ENCODE results near the gene USH1G. TPM values are rescaled to one million over a fixed set of nuclear protein-coding genes. Genes with fewer than 3 reads are reported as not detected.

Gene USH1G
- total RNA-seq, 1 donor from 2014 or later: 0.18 TPM

DNA sequence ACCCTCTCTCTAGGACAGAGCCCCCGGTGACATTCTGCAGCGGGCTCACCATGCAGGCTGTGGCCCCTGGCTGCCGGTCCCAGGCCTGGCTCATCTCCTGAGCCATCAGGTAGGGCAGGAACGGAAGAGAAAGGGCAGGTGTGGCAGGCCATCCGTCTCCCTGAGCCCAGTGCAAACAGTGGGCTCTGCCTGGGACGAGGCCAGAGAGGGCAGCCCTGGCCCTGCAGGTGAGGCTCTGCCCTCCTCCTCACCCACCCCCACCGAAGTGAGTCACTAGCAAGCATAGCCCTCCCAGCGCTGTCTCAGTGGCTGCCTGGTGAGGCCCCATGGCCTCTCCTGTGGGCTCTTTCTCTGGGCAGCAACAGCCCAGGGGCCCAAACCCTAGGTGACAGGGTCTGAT lies 27.2 kb upstream of the USH1G start:
- H3K27ac Mint-ChIP-seq (ENCODE audit: unreplicated experiment): no peak overlapping the region
- TF ChIP-seq, protein P1, sequence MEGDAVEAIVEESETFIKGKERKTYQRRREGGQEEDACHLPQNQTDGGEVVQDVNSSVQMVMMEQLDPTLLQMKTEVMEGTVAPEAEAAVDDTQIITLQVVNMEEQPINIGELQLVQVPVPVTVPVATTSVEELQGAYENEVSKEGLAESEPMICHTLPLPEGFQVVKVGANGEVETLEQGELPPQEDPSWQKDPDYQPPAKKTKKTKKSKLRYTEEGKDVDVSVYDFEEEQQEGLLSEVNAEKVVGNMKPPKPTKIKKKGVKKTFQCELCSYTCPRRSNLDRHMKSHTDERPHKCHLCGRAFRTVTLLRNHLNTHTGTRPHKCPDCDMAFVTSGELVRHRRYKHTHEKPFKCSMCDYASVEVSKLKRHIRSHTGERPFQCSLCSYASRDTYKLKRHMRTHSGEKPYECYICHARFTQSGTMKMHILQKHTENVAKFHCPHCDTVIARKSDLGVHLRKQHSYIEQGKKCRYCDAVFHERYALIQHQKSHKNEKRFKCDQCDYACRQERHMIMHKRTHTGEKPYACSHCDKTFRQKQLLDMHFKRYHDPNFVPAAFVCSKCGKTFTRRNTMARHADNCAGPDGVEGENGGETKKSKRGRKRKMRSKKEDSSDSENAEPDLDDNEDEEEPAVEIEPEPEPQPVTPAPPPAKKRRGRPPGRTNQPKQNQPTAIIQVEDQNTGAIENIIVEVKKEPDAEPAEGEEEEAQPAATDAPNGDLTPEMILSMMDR (IDR thresholded peaks at IDR 0.05; ENCODE audit: unreplicated experiment): no peak
- peaks cover 14% of the 10 kb centered on the region for H3K36me3 Mint-ChIP-seq (ENCODE audit: low read depth, unreplicated experiment)
- no peak overlapping the region for H3K4me3 Mint-ChIP-seq (ENCODE audit: unreplicated experiment)
- H3K9me3 Mint-ChIP-seq (ENCODE audit: unreplicated experiment): no peaks in the 10 kb centered on the region
- peaks cover 19% of the 10 kb centered on the region for H3K27me3 Mint-ChIP-seq (ENCODE audit: unreplicated experiment)
- H3K4me1 Mint-ChIP-seq (ENCODE audit: unreplicated experiment): no peaks in the 10 kb centered on the region
- DNase-seq (ENCODE audit: low spot score): no peak

DNA sequence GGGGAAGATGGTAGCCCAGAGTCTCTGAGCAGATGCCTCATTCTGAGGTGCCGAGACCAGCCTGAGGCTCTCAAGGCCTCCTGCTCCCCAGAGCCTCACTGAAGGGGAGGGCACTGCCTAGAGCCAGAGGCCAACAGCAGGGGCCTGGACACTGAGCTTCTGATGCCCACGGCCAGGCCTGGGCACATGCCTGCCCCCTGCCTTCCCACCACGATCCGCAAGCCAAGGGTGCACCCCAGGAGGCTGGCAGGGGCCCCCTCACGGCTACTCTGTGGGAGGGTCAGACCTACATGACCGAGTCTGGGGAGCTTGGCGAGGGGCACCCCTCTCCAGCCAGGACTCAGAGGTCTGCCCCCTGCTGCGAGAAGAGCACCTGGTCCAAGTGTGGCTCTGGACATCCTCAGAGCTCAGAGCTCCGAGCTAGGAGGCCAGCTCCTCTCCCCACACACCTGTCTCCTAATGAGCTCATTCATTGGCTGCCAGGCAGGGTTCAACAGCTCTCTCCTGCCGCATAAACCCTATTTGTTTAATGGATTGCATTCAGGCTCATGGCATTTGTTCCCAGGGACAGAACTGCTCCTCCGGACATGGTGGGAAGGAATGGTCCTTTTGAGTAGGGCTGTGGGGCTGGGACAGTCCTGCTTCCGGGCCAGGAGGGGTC lies 26.5 kb upstream of the USH1G start:
- TF ChIP-seq, protein P1 (IDR thresholded peaks at IDR 0.05; ENCODE audit: unreplicated experiment): no peak
- Mint-ChIP-seq H3K27ac (ENCODE audit: unreplicated experiment) (no peak overlapping the region), H3K27me3 (ENCODE audit: unreplicated experiment) (peaks cover 21% of the 10 kb centered on the region)

DNA sequence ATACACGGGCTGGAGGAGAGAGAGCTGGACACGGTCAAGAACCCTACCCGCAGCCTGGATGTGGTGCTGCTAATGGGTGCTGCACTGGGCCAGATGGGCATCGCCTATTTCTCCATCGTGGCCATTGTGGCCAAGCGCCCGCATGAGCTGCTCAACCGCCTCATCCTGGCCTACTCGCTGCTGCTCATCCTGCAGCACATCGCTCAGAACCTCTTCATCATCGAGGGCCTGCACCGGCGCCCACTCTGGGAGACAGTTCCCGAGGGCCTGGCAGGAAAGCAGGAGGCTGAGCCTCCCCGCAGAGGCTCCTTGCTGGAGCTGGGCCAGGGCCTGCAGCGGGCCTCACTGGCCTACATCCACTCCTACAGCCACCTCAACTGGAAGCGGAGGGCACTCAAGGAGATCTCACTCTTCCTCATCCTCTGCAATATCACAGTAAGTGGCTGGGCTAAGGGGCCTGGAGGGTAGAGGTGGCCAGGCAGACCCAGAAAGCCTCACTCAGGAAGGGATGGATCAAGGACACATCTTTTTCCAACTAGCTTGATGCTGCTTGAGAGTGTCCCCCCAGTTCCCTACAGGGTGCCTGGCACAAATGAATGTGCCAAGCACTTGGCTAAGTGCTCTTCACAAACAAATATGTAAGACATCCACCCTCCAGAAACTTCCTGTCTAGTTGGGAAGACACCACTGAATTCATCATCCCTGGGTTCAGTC lies 24.1 kb upstream of the USH1G start:
- peaks cover 23% of the 10 kb centered on the region for H3K27me3 Mint-ChIP-seq (ENCODE audit: unreplicated experiment)
- no peak overlapping the region for H3K27ac Mint-ChIP-seq (ENCODE audit: unreplicated experiment)
- H3K4me3 Mint-ChIP-seq (ENCODE audit: unreplicated experiment): no peak overlapping the region
- H3K9me3 Mint-ChIP-seq (ENCODE audit: unreplicated experiment): no peaks in the 10 kb centered on the region
- TF ChIP-seq, protein P1 (IDR thresholded peaks at IDR 0.05; ENCODE audit: unreplicated experiment): no peak
- H3K4me1 Mint-ChIP-seq (ENCODE audit: unreplicated experiment): peaks cover 4% of the 10 kb centered on the region
- no peak for DNase-seq (ENCODE audit: low spot score)
- H3K36me3 Mint-ChIP-seq (ENCODE audit: low read depth, unreplicated experiment): no peaks in the 10 kb centered on the region

More for the DNA sequence above, 26.5 kb upstream of the USH1G start:
- no peak for DNase-seq (ENCODE audit: low spot score)
- no peaks in the 10 kb centered on the region for H3K4me1 Mint-ChIP-seq (ENCODE audit: unreplicated experiment)
- H3K4me3 Mint-ChIP-seq (ENCODE audit: unreplicated experiment): no peak overlapping the region
- H3K36me3 Mint-ChIP-seq (ENCODE audit: low read depth, unreplicated experiment): peaks cover 9% of the 10 kb centered on the region
- no peaks in the 10 kb centered on the region for H3K9me3 Mint-ChIP-seq (ENCODE audit: unreplicated experiment)

DNA sequence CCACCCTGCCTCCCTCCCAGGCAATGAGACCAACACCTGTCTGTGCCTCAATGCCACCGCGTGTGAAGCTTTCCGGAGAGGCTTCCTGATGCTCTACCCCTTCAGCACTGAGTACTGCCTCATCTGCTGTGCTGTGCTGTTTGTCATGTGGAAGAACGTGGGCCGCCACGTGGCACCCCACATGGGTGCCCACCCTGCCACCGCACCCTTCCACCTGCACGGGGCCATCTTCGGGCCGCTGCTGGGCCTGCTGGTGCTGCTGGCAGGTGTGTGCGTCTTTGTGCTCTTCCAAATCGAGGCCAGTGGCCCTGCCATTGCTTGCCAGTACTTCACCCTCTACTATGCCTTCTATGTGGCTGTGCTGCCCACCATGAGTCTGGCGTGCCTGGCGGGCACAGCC lies 23.6 kb upstream of the USH1G start:
- H3K4me3 Mint-ChIP-seq (ENCODE audit: unreplicated experiment): no peak overlapping the region
- no peak for DNase-seq (ENCODE audit: low spot score)
- peaks cover 23% of the 10 kb centered on the region for H3K27me3 Mint-ChIP-seq (ENCODE audit: unreplicated experiment)
- H3K27ac Mint-ChIP-seq (ENCODE audit: unreplicated experiment): no peak overlapping the region
- TF ChIP-seq, protein P1 (IDR thresholded peaks at IDR 0.05; ENCODE audit: unreplicated experiment): no peak
- H3K4me1 Mint-ChIP-seq (ENCODE audit: unreplicated experiment): peaks cover 4% of the 10 kb centered on the region
- H3K36me3 Mint-ChIP-seq (ENCODE audit: low read depth, unreplicated experiment): no peaks in the 10 kb centered on the region
- H3K9me3 Mint-ChIP-seq (ENCODE audit: unreplicated experiment): no peaks in the 10 kb centered on the region

DNA sequence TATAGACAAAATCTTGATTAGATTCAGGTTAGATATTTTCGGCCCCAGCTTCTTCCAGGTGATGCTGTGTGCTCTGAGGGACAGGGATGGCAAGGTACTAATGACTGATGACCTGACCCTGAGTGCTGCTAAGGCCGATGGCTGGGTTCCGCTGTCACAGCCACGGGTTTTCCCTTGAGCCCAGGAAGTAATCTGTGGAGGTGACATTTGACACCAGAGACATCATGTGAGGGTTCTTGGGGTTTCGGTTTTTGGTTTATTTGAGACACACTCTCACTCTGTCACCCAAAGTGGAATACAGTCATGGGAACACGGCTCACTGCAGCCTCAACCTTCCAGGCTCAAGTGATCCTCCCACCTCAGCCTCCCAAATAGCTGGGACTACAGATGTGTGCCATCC lies 22.5 kb upstream of the USH1G start:
- H3K36me3 Mint-ChIP-seq (ENCODE audit: low read depth, unreplicated experiment): no peaks in the 10 kb centered on the region
- no peak overlapping the region for H3K27ac Mint-ChIP-seq (ENCODE audit: unreplicated experiment)
- no peak for DNase-seq (ENCODE audit: low spot score)
- peaks cover 23% of the 10 kb centered on the region for H3K27me3 Mint-ChIP-seq (ENCODE audit: unreplicated experiment)
- no peak overlapping the region for H3K4me3 Mint-ChIP-seq (ENCODE audit: unreplicated experiment)
- H3K9me3 Mint-ChIP-seq (ENCODE audit: unreplicated experiment): no peaks in the 10 kb centered on the region
- peaks cover 4% of the 10 kb centered on the region for H3K4me1 Mint-ChIP-seq (ENCODE audit: unreplicated experiment)
- TF ChIP-seq, protein P1 (IDR thresholded peaks at IDR 0.05; ENCODE audit: unreplicated experiment): no peak
